Nucleus accumbens (tissue), 56 donors: ENCODE results near the gene RIC8A.

Experiments used
- DNase-seq, 56 donors: peaks; one replicate each; lab custom pipeline; 2025; lab: John Stamatoyannopoulos, UW

The RIC8A gene

DNA sequence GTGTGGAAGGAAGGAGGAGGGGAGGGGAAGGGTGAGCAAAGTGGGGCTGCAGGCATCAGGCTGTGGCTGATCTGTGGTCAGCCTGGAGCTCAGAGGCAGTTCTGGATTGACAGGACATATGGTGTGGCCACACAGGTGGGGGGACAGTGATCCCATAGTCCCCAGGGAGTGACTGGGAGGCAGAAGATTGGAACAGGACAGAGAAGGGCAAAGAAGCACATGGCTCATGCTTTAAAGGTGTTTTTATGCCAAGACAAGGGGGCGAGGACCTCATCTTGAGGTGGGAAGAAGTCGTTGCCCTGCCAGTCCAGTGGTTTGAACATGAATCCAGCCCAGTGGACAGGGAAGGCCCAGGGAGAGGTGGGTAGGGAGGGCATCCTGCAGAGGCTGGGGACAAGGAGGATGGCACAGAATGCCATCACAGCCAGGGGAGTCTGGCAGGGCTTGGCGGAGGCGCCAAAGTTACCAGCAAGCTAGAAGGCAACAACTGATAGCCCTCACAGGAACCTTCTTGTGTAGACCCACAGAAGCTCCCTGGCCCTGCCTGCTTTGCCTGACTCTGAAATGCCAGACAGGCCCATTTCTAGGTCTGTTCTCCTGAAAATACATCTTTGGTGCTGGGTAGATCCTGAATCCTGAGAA is 3.4 kb upstream of the RIC8A start:
- no peak for DNase-seq

- DNase-seq = no peak
These were observed 2.9 kb upstream of the RIC8A start for GRCh38 chr11:204587-205109.

GRCh38 chr11:205221-206001 is 2.1 kb upstream of the RIC8A start:
- DNase-seq = no peak

GRCh38 chr11:206002-206384 is 1.5 kb upstream of the RIC8A start:
- DNase-seq = no peak

DNA sequence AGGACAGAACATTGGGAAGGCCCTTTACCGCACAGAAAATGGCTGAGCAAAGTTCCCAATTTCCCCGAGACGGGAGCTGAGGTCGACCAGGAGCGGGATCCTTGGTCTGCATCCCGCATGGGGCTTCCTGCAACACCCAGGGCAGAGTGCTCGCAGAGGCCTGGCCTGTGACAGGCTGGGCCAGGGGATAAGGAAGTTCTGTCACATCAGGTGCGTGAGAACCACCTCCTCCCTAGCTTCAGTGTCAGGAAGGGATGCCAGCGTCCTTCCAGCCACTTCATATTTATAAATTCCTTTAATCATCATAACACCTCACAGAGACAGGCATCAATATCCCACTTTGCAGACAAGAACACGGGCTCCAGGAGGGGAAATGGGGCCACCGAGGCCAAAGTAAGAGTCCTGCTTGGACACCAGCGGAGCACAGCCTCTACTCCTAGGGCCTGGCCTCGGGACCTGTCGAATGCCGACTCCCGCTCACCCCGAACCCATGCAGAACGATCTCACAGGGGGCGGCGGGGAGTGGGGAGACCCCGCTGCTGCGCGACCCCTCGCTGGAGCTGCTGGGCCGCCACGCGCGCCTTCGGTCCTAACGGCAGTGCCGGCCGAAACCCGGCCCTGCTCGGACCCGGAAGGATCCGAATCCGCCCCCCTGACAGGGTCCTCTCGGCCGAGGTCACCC is 841 bp upstream of the RIC8A start:
- DNase-seq = peak in 3 of 56 donors; percentile 38 to 60 (median 57)

DNA sequence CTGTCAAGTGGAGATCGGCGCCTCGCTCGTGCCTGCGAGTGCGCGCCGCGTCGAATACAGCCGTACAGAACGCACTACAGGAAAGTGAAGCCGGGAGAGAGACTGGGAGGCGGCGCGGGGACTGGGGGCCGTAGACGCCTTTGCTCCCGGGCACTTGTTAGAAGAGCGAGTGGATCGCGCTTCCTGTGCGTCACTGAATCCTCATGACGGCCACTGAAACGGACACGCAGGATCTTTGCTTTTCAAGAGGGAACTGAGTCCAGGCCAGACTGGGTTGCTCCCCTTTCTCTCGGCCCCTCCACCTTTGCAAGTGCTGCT is 314 bp downstream of the RIC8A start:
- DNase-seq = peak in 5 of 56 donors; percentile 37 to 70 (median 49)

GRCh38 chr11:208181-208916 is 841 bp downstream of the RIC8A start:
- peak in 52 of 56 donors; percentile 8 to 82 (median 62) for DNase-seq

GRCh38 chr11:208917-209260 is 1.4 kb downstream of the RIC8A start:
- DNase-seq = peak in 8 of 56 donors; percentile 52 to 78 (median 62)

DNA sequence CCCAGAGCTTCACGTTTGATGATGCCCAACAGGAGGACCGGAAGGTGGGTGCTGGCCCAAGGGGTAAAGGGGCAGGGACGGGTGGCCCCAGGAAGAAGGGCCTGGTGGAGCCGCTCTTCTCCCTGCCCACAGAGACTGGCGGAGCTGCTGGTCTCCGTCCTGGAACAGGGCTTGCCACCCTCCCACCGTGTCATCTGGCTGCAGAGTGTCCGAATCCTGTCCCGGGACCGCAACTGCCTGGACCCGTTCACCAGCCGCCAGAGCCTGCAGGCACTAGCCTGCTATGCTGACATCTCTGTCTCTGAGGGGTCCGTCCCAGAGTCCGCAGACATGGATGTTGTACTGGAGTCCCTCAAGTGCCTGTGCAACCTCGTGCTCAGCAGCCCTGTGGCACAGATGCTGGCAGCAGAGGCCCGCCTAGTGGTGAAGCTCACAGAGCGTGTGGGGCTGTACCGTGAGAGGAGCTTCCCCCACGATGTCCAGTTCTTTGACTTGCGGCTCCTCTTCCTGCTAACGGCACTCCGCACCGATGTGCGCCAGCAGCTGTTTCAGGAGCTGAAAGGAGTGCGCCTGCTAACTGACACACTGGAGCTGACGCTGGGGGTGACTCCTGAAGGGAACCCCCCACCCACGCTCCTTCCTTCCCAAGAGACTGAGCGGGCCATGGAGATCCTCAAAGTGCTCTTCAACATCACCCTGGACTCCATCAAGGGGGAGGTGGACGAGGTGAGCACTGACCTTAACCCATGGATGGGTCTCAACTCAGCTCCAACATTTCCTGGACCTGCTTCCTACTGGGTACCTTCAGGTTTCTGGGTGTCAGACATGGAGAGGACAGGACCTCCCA is 2.0 kb downstream of the RIC8A start:
- no peak for DNase-seq

DNA sequence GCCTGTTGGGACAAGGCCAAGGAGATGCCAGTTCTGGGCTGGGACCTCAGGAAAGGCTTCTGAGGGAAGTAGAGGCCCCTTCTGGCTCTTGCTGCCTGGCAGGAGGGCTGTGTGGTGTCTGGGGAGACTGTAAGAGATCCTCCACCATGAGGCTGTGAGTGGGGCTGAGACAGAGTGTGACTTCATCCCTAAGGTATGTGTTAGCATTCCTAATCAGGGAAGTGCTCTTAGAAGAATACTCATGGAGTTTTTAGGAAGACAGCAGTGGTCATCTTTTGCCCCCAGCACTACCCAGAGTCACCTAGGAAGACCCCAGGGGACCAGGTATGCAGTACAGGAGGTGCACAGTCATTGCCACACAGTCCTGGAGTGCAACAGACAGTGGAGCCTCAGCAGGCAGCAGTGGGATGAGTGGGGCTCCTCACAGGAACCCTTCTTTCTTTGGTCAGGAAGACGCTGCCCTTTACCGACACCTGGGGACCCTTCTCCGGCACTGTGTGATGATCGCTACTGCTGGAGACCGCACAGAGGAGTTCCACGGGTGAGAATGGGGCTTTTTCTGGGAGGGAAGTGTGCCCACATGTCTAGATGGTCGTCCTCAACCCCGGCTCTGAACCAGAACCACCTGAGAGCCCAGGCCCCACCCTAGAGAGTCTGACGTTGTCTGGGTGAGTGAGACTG is 2.8 kb downstream of the RIC8A start:
- no peak for DNase-seq

GRCh38 chr11:210803-211180 is 3.3 kb downstream of the RIC8A start:
- DNase-seq = no peak

DNA sequence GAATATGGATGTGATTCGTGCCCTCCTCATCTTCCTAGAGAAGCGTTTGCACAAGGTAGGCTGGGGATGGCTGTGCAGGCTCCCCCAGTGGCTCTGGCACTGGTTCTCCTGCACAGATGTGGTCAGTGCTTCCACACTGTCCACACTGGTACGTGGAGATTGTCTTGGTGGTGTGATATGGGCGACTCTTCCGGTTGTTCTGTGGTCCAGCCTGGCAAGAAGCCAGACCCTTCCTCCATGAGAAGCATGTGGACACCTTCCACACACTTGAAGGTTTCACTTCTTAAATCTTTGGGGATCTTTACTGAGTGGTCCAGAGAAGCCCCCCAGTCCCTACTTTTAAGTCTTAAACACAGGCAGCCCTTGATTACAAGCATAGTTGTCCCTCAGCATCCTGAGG is 3.8 kb downstream of the RIC8A start:
- no peak for DNase-seq

DNA sequence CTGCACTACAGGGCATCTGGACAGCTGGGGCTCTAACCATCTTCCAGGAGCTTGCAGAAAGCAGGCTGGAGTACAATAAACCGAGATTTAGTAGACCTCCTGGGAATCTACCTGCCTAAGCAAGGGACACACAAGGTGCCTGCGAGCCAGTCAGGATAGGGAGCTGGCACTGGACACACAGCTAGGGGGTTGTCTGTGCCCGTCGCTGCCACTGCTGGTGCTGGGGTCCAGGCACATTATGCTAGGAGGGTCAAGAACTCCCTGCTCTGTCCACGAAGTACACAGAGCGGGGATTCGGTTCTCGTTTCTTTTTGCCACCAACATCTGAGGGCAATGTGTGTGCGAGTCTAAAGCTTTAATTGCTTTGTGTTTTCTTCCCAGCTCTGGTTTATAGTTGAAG is 4.2 kb downstream of the RIC8A start:
- no peak for DNase-seq

GRCh38 chr11:212150-213100 is 4.9 kb downstream of the RIC8A start:
- no peak for DNase-seq

DNA sequence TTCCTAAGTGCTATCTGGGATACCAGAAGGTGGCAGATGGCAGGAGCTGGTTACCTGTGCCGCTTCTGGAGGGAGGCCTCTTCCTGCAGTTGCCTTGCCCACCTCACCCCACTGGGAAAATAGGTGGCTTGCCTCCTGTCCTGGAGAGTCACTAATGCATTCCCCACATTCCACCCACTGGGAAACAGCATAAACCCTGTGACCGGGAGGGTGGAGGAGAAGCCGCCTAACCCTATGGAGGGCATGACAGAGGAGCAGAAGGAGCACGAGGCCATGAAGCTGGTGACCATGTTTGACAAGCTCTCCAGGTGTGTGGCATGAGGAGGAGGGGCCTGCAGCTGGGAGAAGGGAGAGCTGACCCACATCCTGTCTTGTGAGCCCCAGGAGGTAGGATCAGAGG is 5.6 kb downstream of the RIC8A start:
- DNase-seq = no peak

DNA sequence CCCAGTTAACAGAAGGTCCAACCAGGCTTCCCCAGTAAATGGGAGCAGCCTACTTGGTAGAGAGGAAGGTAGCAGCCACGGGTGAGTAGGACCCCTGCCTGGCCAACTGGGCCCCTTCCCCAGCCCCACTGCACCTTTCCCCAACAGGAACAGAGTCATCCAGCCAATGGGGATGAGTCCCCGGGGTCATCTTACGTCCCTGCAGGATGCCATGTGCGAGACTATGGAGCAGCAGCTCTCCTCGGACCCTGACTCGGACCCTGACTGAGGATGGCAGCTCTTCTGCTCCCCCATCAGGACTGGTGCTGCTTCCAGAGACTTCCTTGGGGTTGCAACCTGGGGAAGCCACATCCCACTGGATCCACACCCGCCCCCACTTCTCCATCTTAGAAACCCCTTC is 6.6 kb downstream of the RIC8A start:
- no peak for DNase-seq

DNA sequence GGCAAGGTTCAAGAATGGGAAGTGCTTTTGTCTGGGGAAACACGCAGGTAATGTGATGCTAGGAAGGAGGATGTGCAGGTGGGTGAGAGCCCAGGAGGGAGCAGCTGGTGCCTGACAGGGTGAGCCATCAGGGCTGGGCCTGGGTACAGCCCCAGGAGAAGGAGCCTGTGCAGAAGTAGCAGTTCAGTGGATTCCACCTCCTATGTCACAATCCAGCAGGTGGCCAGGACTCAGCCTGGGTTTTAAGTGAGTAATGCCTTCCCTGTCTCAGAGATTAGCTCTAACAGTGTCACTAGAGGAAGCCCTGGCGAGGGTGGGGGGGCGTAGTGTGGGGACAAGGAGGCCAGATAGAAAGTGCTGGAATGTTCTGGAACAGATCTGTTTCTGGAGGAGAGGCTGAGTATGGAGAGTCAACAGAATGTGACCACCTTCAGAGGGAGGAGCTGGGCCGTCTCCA is 8.1 kb downstream of the RIC8A start:
- peak in 1 of 56 donors; percentile 18 for DNase-seq
